Tracheal epithelial cell (primary cell): Measurements from ENCODE around the gene STKLD1. TPM values are rescaled to one million over a fixed set of nuclear protein-coding genes. Genes with fewer than 3 reads are reported as not detected.

Source experiments
- total RNA-seq: library from RNA; depleted of rRNA; stranded (reverse); fragments of >200 nt; gene quantifications from 2 replicates; pipeline ENCODE4 v1.2.1, GENCODE V29; 2014

STKLD1 gene
- 0.48 TPM in 1 of 2 replicates, not detected in the other for total RNA-seq

GRCh38 chr9:133375724-133376654 is at the start of gene STKLD1, which contains the start of gene SURF4:
TSS of gene STKLD1 (plus strand) at chr9:133376366. CDS start at chr9:133376474, 108 bp downstream.
TSS of gene SURF4 (minus strand) at chr9:133376060. CDS start at chr9:133375969, 91 bp downstream.

GRCh38 chr9:133335924-133336811 is 40.0 kb upstream of the STKLD1 start, which contains the start of gene SURF6:
TSS of gene SURF6 (minus strand) at chr9:133336188. CDS start at chr9:133336132, 56 bp downstream.

GRCh38 chr9:133347985-133348717 is 28.0 kb upstream of the STKLD1 start, which contains the start of the genes MED22 and RPL7A:
TSS of gene MED22 (minus strand) at chr9:133348131. CDS start at chr9:133346662, 1,469 bp downstream.
TSS of gene RPL7A (plus strand) at chr9:133348218. CDS start at chr9:133348244, 26 bp downstream.

GRCh38 chr9:133356391-133357091 is 19.6 kb upstream of the STKLD1 start, which contains the start of the genes SURF1 and SURF2:
TSS of gene SURF1 (minus strand) at chr9:133356487. CDS start at chr9:133356453, 34 bp downstream.
TSS of gene SURF2 (plus strand) at chr9:133356550. CDS start at chr9:133356593, 43 bp downstream.

GRCh38 chr9:133417541-133418461 is 41.6 kb downstream of the STKLD1 start, which contains the start of gene REXO4:
TSS of gene REXO4 (minus strand) at chr9:133418010. CDS start at chr9:133417844, 166 bp downstream.

GRCh38 chr9:133421615-133422542 is 45.7 kb downstream of the STKLD1 start, which contains the start of gene ADAMTS13:
TSS of gene ADAMTS13 (plus strand) at chr9:133422367. CDS start at chr9:133422444, 77 bp downstream.

Other genes with a start within 250 kb of the STKLD1 start
- 1.3 and 1.7 TPM in 2 replicates for gene GBGT1, start 212.5 kb upstream of the STKLD1 start, total RNA-seq
- not detected in 2 replicates for gene OBP2B, start 167.1 kb upstream of the STKLD1 start, total RNA-seq
- under 0.01 and 0.43 TPM in 2 replicates for gene ABO, start 101.2 kb upstream of the STKLD1 start, total RNA-seq
- 11.9 and 16.1 TPM in 2 replicates for gene SURF6, start 40.2 kb upstream of the STKLD1 start, total RNA-seq
- 17.6 and 20.2 TPM in 2 replicates for gene MED22, start 28.2 kb upstream of the STKLD1 start, total RNA-seq
- 3,279 and 4,044 TPM in 2 replicates for gene RPL7A, start 28.1 kb upstream of the STKLD1 start, total RNA-seq
- 16.6 and 30.9 TPM in 2 replicates for gene SURF1, start 19.9 kb upstream of the STKLD1 start, total RNA-seq
- 41.0 and 72.9 TPM in 2 replicates for gene SURF2, start 19.8 kb upstream of the STKLD1 start, total RNA-seq
- 220 and 344 TPM in 2 replicates for gene SURF4, start 306 bp upstream of the STKLD1 start, total RNA-seq
- 10.8 and 15.6 TPM in 2 replicates for gene REXO4, start 41.6 kb downstream of the STKLD1 start, total RNA-seq
- gene ADAMTS13, start 46.0 kb downstream of the STKLD1 start, total RNA-seq = 0.21 and 1.4 TPM in 2 replicates
- 5.5 and 6.7 TPM in 2 replicates for gene CACFD1, start 83.6 kb downstream of the STKLD1 start, total RNA-seq
- gene SLC2A6, start 102.7 kb downstream of the STKLD1 start, total RNA-seq = 1.9 and 37.6 TPM in 2 replicates
- gene MYMK, start 148.6 kb downstream of the STKLD1 start, total RNA-seq = not detected in 2 replicates
- gene ADAMTSL2, start 158.3 kb downstream of the STKLD1 start, total RNA-seq = under 0.01 TPM in 1 of 2 replicates, not detected in the other
- not detected in 2 replicates for gene FAM163B, start 233.0 kb downstream of the STKLD1 start, total RNA-seq